Stimulated activated CD4-positive, alpha-beta T cell treated with anti-CD3 and anti-CD28 coated beads, Interleukin-15, amount 100 ng/mL, for 1 hour (primary cell): Measurements from ENCODE around the gene GAREM1.
"Not testable (repeated sequence)": the region's sequence is repeated elsewhere in the genome, so short reads cannot be mapped to it uniquely, and the experiment has no call there.

Experiments used
- DNase-seq, 2 donors: peaks; one replicate each; pipeline ENCODE4 v3.0.0-alpha.2; 2020; ENCODE audit warnings: low read depth in 1 of 2, low spot score in 1 of 2

GAREM1 gene

DNA sequence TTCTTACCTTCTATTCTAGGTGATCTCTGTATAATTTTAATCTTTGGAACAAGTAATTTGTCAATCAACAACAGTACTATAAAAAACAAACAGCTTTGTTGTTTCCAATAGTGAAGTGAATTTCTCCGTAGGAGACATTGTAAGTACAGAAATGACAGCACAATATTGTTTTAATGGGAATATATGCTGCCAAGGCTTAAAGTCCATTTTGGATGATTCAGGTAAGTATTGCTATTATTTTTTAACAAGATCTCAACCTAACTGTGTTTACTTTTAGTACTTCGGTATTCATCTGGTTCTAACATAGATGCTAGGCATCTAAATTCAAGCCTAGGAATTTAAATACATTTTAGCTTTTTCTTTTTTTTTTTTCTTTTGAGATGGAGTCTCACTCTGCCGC is 175.1 kb downstream of the GAREM1 start:
- no peak for DNase-seq

DNA sequence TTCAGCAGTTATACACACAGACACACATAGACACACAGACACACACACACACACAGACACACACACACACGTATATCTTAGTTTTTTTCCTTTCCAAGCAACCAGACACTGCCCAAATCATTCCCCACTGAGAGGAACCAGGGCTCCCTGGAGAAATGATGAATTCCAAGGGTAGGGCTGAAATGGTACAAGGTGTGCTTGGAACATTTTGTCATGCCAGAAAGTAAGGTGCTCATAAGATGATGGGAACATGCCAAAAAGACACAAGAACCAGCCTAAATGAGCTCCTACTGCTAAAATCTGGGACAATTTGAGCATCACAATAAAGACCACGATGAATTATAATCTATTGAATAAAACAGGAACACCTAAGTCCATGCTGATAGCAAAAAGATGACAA is 177.6 kb downstream of the GAREM1 start:
- no peak for DNase-seq

DNA sequence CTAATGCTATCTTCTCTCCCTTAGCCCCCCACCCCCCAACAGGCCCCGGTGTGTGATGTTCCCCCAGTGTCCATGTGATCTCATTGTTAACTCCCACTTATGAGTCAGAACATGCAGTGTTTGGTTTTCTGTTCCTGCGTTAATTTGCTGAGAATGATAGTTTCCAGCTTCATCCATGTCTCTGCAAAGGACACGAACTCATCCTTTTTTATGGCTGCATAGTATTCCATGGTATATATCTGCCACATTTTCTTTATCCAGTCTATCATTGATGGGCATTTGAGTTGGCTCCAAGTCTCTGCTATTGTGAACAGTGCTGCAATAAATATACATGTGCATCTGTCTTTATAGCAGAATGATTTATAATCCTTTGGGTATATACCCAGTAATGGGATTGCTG is 179.1 kb downstream of the GAREM1 start:
- DNase-seq: not testable (repeated sequence)

DNA sequence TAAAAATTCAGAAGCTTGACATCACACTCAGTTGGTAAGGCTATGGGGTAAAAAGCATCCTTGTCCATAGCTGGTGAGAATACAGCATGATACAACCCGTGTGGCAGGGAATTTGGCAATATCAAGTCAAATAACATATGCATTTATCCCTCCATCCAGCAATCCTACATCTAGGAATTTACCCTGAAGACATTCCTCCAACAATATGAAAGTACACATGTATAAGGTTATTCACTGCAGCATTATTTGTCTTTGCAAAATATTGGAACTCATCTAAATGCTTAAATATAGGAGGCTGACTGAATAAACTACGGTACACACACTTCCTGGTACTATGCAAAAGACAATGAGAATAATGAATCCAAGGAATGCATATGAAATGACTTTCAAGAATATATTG is 179.9 kb downstream of the GAREM1 start:
- no peak for DNase-seq

DNA sequence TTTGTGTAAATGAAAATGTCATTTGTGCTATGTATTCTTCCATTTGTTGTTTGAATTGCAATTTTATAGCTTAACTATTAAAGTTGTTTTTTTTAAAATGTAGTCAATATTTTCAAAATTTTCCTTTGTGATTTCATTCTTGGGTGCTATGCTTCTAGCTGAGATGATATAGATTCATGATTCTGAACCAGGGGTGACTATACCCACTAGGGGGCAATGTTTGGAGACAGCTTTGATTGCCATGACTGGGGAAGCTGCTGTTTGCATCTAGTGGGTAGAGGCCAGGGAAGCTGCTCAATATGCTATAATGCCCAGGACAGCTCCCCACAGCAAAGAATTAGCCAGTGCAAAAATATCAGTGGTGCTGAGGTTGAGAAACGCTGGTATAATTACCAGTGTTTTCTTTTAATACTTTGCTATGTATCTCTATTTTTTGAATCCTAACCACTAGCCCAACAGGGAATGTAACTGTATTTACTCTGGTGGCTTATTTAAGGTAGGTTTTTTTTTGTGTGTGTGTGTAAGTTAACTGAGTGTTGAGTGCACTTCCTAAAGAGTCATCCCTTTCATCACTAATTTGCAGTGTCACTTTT is 181.1 kb downstream of the GAREM1 start:
- no peak for DNase-seq

DNA sequence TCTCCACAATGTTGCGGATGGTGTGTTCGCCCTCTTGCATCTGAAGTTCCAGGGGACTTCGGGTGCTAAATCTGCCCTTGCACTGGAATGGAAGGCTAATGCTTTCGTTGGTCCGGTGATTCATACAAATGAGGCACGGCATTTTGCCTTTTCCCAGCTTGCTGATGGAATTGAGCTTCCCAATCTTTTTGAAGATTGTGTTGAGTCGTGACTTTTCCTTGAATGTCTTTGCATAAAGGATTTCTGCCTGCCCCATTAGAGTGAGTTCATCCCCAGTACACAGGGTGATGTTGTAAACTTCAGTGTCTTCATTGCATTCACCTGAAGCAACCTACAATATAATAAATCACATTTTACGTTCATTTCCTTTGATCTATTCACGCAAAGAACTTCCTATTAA is 182.8 kb downstream of the GAREM1 start:
- DNase-seq: no peak

DNA sequence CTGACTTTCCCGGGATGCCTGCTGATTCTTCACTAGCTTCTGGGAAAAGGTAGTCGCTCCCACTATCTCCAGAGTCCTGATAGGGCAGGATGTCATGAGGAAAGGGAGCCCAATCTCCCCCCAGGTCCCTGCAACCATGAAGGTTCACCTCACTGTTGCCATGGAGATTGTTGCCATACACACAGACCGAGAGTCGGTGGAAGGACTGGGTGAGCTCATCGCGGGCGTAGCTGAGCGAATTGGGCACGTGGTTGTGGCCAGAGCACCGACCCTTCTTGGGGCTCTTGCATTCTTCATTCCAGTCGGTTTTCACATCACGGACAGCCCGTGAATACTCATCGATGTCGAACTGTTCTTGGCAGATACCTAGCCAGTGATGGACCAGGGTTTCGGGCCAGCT is 183.4 kb downstream of the GAREM1 start:
- DNase-seq: no peak

DNA sequence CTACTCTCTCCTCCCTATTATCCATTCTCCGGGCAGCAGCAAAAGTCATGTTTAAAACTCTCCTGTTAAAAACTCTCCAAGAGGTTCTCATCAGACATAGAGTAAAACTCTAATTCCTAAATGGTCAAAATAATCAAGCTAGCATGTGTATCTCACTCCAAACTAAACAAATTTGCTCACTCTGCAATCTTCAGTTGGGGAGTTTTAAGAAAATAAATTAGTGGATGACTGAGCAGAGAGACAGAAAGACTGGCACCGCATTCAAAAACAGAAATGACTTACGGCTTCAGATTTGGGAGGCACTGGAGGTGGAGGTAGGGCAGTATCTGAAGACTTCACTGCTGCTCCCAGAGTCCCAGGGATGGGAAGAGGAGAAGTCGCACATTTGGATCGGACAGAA is 183.9 kb downstream of the GAREM1 start:
- DNase-seq: no peak

DNA sequence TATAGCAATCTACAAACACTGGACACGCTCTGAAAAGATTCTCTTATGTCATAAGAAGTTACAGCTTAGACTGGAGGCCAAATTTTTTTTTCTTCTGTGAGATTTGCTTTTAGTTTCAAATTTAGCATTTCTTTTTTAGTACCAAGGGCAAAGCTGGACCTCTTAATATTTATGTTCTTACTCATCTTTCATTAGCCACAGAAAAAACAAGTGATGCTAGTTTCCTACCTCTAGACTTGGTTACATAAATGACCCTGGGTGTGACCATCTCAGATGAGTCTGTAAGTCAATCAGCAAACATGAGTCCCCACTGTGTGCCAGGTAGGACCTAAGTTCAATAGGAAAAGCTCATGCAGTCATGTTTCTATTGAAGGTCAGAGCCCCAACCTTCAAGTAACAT is 186.4 kb downstream of the GAREM1 start:
- DNase-seq: no peak

DNA sequence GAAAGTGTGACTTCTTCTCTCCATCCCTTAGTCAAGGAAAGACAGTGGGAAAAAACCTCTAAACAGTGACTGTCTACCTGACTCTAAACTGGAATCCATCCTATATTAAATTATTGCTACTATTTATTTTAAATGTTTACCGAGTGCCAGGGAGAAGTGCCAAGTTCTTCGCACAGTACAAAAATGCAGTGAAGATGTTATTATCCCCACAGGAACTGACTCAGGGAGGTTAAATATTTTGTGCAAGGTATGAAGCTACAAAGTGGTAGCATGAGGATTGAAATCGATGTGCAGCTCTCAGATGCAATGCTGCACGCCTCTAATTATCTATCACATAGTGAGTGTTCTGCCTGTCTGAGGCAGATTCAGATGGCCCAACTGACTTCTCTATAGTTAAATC is 189.8 kb downstream of the GAREM1 start:
- DNase-seq: no peak

DNA sequence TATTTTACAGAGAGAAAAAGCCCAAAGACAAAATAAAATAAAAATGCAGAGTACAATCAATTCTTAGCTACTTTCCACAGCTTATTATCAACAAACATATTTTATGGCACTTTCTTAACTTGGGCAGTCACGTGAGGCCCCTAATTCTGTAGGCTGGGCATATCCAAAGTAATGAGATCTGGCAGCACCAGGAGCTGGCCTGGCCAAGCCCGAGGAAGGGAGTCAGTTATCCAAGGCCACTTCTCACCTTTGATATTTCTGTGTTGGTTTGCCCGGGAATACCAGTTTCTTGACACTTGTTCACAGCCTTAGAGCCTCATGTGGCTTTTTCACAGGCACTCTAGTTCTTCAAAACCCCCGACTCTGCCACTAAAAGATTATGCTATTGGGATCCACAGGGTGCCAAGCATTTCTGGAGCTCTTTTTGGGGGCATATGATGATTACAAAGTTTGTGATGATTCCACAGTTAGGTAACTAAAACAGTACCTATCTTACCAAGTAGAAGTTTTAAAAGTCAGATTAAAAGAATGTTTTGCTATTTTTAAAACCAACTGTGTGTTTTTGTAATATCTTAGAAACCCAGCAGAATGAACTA is 190.4 kb downstream of the GAREM1 start:
- no peak for DNase-seq

DNA sequence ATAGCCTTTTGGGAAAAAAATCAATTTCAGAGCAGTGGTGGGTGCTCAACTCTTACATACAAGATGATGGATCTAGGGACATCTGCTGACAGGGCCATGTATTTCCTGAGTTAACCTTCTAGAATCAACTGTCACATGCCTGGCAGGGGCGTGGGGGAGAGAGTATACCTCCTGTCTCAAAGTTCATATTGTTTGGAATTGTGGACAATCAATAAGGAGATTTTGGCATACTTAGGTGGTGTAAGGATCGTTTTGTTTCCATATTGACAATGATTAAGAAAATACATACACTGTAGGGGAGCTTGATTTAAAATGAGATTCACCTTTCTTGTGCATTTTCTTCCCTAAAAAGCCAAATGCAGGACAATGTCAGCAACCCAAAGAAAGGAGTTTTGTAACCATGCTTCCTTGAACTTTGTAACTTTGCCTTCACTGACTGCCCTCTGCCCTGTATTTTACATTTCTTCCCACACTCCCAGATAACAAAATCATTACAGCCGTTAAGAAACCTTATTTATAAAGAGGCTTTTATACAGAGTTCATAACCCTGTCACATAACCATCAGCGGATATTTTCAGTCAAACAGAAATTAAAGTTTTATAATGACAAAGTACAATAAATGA is 192.4 kb downstream of the GAREM1 start:
- no peak for DNase-seq

DNA sequence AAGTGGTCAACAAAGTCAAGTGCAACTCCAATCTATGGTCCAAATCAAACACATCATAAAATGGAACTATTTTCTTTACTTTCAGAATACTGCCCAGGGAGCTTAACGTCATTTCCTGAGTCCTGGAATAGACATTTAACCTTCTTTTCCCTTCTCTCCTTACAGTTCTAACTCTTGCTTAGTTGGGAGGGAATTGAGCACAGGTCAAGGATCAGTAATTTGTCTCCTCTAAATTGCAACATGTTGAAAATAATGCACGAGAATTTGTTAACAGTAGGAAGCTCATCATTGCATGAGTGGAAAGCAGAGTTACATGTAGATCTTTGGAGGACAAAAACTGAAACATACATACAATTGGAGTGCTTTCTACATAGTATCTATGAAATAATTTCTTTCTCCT is 193.1 kb downstream of the GAREM1 start:
- no peak for DNase-seq

DNA sequence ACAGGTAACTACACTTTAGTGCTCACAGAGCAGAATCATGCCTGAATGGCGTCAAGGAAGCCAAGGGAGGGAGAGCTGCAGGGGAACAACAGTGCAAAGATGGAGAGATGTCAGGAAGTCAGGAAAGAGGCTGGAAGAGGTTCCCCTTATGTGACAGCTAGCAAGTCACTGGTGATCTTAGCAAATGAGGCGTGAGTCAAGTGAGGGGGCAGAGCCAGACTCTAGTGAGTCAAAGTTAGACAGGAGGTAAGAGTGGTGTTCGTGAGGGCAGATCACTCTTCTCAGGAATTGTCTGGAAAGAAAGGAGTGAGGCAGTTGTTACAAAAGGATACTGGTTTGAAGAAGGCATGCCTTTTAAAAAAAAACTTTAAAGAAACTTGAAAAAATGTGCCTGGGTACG is 193.8 kb downstream of the GAREM1 start:
- no peak for DNase-seq

DNA sequence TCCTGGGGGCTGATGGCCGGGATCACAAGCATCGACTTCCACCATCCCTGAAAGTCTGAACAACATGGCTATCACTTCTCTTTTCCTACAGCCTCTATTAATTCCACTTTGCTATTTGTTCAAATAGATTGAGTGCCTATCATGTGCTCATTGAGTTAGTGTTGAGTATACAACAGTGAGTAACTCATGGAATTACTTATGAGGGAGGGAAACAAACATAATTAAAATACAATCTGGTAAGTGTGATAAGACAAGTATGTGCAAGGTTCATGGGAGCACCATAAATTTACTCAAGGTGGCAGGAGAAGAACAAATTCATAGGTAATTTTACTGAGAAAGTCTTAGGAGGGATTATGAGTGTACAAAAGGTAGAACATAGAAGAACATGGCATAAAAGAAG is 194.4 kb downstream of the GAREM1 start:
- no peak for DNase-seq

DNA sequence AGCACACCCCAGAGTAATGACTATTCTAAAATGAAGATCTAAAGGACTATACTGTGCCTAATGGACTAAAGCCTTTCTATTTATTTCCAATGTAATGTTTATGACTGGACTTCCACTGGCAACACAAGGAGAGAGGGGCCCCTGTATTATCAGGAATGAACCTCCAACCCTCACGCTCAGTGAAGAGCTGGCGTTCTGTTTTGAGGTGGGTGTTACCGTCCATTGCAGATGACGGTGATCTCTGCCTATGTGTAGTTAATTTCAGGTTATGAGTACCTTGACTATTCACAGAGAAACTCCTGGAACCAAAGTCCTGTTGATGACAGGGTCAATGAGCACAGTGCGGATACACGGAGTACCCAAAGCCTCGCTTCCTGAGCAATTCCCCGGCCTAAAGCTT is 195.5 kb downstream of the GAREM1 start:
- DNase-seq: no peak

DNA sequence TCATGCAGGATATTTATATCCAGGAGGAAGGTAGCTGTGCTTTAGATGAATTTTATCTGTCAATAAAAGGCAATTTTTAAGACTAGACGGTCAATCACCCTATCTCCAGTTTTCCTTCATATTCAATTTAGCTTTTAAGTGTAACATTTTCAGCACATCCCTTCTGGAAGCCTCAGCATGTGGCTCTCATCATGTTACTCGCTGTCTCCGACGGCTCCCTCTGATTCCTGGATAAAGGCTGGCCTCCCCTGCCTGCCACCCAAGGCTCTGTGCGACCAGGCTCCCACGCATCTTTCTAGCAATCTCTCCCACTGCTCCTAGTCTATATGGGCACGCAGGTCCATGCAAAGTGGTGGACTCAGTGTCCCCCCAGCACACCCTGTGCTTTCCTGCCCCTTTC is 196.4 kb downstream of the GAREM1 start:
- no peak for DNase-seq

DNA sequence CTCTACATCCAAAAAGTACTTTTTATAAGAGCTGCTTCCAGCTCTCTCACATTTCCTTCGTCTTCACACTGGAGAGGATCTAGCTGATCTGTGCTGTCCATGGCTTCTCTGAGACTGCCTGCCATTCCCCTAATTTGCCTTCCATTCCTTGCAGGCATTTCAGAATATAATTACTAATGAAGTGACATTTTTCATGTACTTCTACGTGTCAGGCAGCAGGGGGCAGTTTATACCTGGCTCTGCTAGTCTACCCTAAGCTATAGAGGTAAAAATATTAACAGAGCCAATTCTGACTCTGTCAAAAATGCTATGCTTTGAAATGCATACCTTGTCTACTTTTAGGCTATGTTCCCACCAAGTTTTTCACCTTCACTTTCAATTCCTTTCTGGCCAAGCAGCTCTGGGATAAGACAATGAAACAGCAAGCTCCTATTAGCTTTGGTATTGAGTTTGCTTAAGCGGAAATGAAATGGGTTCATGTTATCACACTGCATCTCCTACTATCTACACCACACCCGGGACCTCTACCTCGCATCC is 198.9 kb downstream of the GAREM1 start:
- no peak for DNase-seq

DNA sequence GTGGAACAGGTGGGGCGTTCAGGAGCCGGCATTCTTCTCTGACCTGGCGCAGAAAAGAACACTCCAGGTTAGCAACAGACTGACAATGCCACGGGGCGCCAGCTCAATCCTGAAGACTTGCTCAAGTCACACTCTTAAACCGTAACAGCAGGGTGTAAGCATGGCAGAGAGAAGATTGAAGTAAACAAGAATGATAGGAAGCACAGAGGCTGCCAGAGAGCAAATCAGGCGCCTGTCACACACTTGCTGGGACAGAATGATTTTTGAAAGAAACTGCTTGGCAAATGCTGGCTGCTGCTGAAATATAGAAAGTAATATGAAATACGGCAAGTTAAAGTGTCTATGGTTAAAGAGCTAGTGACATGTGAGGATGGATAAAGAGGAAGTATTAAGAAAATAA is 200.3 kb downstream of the GAREM1 start:
- DNase-seq: no peak

DNA sequence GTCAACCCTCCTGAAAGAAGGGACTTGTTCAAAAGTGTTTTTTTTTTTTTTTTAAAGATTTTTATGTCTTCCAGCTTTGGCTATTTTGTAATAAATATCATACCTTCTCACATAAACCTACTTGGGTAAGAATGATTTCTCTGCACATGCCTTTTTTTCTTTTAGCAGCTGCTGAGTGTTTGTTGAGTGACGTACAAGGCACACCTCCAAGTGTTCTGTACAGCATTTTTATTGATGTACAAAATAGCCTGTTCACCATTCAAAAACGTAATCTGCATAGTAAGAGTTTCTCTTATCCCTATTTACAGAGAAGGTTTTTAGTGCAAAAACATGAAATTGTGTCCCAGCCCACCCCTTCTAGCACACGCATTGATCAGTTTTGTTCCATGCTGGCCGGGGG is 203.2 kb downstream of the GAREM1 start:
- no peak for DNase-seq

DNA sequence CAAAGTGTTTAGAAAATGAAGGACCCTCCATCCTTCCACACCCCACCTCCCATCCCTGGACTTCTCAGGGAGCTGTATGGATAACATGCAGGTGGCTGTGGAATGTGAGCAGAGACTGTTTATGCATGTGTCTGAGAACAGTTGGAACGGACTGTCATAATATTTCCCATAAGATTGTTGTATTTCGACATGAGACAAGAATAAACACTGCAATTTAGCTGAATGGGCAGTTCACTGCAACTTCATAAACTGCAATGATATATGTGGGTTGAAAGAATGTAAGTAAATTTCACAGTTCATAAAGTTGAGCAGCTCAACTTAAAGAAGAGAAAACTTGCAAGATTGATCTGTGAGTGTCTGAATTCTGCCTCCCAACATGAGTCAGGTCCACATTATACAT is 206.3 kb downstream of the GAREM1 start:
- no peak for DNase-seq

DNA sequence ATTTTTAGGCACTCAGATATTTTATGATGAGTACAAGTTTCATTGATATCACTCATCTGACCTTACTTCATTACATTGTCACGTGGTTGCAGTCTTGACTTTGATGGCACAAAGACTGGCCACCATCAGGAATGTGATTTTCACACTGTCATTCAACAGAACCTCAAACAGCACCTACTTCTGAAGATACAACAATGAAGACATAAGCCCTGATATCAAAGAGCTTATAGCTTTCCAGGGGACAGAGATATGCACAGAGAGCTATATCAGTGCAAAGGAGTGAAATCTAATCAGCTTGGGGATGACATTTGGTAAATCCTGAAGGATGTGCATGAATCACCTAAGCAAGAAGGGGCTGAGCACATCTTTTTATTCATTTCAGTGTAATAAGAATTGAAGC is 208.6 kb downstream of the GAREM1 start:
- no peak for DNase-seq

DNA sequence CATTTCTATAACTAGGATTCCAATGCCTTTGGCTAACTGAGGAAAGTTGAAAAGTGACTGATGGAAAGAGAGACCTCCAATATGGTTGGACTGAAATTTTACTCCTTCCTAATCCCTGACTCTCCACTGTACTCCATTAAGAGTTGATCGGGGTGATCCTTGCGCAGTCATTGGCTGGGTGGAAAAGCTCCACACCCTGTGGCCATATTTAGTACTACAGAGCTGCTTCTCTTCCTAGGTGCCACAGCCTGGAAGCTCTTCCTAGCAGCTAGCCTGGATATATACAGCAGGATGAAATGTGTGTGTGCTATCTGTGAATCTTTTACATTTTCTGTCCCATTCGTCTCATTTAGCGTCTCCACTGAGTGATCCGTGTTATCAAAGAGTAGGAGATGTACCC is 209.7 kb downstream of the GAREM1 start:
- DNase-seq: no peak
